NCI-H524 treated with DMSO at 0.1 percent for 48 hours (cell line): ENCODE results near the gene ABL1.

Experiments
- DNase-seq: peaks from one replicate; lab custom pipeline; 2025; lab: John Stamatoyannopoulos, UW

Gene ABL1

DNA sequence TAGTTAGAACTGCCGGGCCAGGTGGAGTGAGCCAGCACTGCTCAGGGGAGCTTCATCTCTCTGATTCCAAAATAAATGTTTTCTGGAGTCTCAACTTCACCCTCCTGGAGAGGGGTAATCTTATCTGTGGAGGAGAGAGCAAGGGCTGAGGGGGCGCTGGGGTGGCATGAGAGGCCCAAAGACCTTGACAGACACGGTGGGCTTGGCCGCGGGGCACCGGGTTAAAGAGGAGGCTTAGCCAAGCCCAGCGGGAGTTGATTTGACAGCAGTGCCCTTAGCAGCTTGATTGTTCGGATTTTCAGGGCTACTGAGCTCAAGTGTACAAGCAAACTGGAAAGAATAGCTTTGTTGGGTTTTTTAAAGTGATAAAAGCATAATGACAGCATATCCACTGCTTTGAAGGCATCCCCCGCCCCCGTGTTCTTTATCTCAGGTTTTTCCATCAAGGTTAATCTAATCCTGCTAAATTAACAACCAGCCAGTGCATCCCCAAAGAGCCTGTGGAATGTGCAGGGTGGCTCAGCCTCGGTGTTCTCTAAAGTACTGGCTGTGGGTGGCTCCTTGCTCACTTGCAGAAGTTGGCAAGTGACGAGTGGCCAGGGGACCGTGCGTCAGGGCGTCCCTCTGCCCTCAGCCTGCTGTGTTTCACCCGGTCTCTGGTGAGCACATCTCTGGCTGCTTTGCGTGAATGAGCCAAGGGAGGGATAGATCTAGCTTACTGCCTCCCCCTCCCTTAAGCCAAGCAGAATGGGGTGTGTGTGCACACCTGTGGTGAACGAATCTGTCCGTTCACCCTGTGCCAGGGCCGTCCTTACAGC, 56.0 kb downstream of the ABL1 start:
- no peak for DNase-seq

DNA sequence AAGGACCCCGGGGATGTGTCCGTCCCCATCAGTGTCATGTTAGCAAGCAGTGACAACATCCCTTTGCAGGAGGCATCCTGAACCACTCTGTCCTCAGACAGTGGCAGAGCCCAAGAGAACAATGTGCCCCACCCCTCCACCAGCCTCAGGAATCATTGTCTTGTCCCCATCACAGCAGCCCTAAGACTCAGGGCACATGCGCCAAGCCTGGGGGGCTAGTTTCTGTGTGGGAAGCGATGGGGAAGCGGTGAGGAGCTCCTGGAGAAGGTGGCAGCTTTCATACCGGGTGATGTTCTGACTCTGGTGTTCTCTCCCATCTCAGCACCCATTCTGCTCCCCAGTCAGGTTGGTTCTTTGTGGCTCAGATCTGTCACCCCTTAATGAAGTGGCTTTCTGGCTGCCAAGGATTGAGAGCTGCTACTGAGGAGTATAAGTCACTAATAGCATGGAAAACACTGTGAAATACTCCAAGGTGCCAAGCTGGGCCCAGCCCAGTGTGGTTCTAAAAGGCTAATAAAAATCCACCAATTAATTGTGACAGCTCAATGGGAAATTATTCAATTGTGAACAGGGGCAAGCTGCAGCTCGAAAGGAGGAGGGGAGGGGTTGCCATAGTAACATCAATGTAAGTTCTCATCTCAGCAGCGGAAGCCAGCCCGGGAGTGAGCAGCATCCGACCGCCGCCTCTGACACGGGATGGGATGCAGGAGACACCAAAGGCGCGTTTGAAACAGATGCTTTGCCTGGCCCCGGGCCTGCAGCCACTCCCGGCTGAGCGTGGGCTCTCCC, 56.8 kb downstream of the ABL1 start:
- no peak for DNase-seq

GRCh38 chr9:130892477-130893304, 57.6 kb downstream of the ABL1 start:
- no peak for DNase-seq

- no peak for DNase-seq
These were observed 58.5 kb downstream of the ABL1 start for GRCh38 chr9:130893341-130894101.

- no peak for DNase-seq
These were observed 59.5 kb downstream of the ABL1 start for GRCh38 chr9:130894546-130894945.

DNA sequence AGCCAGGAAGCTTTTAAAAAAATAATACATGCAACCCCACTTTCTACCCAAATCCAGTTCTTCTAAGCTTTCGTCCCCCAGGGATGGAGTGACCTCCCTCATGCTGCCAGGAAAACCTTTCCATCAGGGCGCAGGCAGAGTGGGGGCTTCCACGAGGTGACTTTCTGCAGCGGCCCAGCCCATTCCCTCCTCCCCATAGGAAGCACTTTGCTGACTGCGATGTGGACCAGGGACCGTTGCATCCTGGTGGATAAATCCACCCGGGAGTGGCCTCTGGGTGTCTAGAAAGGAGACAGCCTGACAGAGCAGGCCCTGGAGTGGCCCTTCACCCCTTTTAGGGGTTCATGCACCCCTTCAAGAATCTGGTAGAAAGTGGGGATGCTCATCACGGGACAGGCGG, 60.0 kb downstream of the ABL1 start:
- DNase-seq, result no peak

- no peak for DNase-seq
These were observed 60.6 kb downstream of the ABL1 start for GRCh38 chr9:130895481-130896232.

- DNase-seq, result no peak
These were observed 61.4 kb downstream of the ABL1 start, which contains the start of gene QRFP for GRCh38 chr9:130896233-130897014. Gene QRFP (minus strand): TSS chr9:130896812. CDS start chr9:130893838, 2,974 bp downstream.

DNA sequence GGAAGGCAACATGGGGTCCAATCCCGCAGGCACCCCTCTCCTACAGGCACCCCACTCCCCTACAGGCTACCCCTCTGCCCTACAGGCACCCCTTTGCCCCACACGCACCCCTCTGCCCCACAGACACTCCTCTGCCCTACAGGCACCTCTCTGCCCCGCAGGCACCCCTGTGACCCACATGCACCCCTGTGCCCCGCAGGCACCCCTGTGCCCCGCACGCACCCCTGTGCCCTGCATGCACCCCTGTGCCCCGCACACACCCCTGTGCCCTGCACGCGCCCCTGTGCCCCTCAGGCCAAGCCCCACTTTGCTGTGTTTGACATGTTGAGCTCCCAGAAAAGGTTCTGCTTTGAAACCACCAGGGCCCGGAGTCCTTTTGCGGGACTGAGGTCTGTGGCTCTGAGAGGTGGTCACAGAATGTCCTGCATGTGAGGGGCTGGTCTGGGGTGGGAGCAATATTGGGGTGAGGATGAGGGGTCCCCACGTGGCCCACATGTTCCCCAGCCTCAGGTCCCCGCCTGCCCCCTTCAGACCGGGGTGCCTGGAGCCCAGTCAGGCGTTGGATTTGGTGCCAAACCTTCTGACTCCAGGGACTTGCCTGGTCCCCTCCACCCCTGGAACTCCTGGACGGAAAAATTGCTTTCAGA, 62.2 kb downstream of the ABL1 start:
- no peak for DNase-seq

- no peak for DNase-seq
These were observed 62.9 kb downstream of the ABL1 start for GRCh38 chr9:130897848-130898551.

GRCh38 chr9:130898552-130898852, 63.4 kb downstream of the ABL1 start:
- DNase-seq, result no peak

DNA sequence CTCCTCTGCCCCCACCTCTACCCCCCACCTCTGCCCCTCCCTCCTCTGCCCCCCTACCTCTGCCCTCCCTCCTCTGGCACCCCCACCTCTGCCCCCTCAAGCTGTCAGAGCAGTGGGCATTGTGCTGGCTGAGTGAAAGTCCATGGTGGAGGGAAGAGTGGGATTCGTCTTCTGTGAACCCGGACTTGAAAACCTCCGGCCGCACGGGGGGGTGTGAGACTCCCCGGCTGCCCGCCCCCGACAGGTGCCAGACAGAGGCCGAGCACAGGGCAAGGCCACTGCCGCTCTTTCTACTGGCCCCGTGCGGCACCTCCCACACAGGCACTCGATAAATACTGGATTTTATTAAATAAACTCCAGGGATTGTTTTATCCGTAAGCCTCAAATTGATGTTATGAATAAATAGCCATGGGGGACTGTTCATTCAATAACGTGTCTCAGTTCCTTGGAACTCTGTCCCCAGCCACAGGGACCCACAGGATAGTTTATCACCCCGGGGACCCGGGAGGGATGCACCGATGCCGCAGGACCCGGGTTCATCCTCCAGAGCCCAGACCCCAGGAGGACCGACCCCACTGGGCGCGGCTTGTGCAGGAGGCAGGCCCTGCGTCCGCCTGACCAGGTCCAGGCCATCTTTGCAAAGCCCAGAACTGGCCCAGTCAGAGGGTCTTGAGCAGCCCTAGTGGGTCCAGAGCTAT, 64.1 kb downstream of the ABL1 start:
- DNase-seq, result no peak

GRCh38 chr9:130900701-130901497, 65.8 kb downstream of the ABL1 start:
- no peak for DNase-seq

DNA sequence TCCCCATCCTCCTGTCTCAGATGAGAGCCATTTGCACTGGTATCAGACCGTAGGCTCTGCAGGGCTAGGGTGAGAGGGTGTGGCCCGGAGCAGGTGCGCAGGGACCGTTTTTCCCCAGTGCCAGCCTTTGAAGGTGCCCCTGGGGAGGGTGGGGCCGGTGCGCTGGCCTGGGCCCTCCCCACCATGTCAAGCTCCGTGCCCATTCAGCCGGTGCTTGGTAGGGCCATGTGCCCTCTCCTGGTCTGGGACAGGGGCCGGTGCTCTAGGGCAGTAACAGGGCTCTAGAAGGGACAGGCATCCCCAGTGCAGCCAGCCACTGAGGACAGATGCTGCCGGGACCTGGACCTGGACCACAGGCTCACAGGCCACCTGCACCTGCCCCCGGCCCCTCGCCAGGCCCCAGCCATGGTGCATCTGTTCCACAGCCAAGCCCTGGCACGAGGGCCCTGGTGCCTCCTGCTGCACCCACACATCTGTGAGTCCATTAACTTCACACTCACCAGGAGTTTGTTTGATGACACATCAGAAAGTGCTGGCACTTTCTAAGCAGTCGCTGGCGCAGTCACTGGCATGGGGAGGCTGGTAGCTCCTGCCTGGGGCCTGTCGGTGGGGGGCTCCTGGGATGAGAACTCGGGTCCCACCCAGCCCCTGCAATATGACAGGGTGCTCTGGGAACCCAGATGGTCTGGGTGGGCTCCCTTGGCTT, 66.6 kb downstream of the ABL1 start:
- no peak for DNase-seq

GRCh38 chr9:130902204-130903185, 67.4 kb downstream of the ABL1 start:
- DNase-seq, result no peak
